ENCODE data around the gene MLH3.

DNA sequence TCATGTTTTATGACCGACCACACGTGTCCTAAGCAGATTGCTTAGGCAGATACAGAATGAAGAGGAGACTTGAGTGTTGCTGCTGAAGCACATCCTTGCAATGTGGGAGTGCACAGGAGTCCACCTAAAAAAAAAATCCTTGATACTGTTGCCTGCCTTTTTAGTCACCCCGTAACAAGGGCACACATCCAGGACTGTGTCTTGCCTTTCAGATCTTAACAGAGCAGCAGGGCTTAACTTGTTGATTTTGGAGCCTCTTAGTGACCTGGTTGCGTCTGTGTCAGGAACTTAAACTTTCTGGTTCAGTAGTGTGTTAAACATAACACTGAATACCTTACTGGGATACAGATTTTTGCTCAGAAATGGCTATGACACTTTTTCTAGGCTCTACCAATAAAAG is 42.1 kb downstream of the MLH3 start:
- TF ChIP-seq EZH2 (IDR thresholded peaks at IDR 0.05; ENCODE audit: borderline replicate concordance, low read depth, low read length, severe bottlenecking) (no peak), POLR2A (IDR thresholded peaks at IDR 0.05; ENCODE audit: low read depth, low read length) (no peak)
- TF ChIP-seq, protein P1, sequence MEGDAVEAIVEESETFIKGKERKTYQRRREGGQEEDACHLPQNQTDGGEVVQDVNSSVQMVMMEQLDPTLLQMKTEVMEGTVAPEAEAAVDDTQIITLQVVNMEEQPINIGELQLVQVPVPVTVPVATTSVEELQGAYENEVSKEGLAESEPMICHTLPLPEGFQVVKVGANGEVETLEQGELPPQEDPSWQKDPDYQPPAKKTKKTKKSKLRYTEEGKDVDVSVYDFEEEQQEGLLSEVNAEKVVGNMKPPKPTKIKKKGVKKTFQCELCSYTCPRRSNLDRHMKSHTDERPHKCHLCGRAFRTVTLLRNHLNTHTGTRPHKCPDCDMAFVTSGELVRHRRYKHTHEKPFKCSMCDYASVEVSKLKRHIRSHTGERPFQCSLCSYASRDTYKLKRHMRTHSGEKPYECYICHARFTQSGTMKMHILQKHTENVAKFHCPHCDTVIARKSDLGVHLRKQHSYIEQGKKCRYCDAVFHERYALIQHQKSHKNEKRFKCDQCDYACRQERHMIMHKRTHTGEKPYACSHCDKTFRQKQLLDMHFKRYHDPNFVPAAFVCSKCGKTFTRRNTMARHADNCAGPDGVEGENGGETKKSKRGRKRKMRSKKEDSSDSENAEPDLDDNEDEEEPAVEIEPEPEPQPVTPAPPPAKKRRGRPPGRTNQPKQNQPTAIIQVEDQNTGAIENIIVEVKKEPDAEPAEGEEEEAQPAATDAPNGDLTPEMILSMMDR (IDR thresholded peaks at IDR 0.05; ENCODE audit: extremely low read depth in 1 of 2, insufficient read depth in 1 of 2, low read depth in 1 of 2, low read length in 2 of 2), result no peak

All from endothelial cell of umbilical vein (primary cell).